Liver (tissue), 9 donors: Measurements from ENCODE around the gene SLC25A1. TPM values are rescaled to one million over a fixed set of nuclear protein-coding genes. Genes with fewer than 3 reads are reported as not detected.

Source experiments
- DNase-seq: peaks from one replicate; pipeline ENCODE4 v3.0.0-alpha.2; 2017; ENCODE audit warnings: low spot score
- H3K27ac ChIP-seq, 2 donors: one replicate each; pipeline ENCODE4 v1.7.0; 2013; ENCODE audit warnings: inconsistent platforms in 2 of 2, low read length in 2 of 2, control low read depth in 1 of 2, low read depth in 1 of 2, mild to moderate bottlenecking in 1 of 2
- H3K27me3 ChIP-seq, 4 donors: one replicate each; pipeline versions ENCODE4 v1.6.1 to v1.7.0; 2013; ENCODE audit warnings: low read length in 3 of 4, inconsistent platforms in 1 of 4, mild to moderate bottlenecking in 1 of 4, moderate library complexity in 1 of 4; ENCODE audit not compliant: control insufficient read depth in 4 of 4, insufficient read depth in 4 of 4
- H3K36me3 ChIP-seq, 4 donors: one replicate each; pipeline versions ENCODE4 v1.6.1 to v1.7.0; 2013; ENCODE audit warnings: low read length in 3 of 4, mild to moderate bottlenecking in 3 of 4, low read depth in 1 of 4, moderate library complexity in 1 of 4; ENCODE audit not compliant: control insufficient read depth in 4 of 4, insufficient read depth in 3 of 4
- H3K4me1 ChIP-seq, 4 donors: one replicate each; pipeline versions ENCODE4 v1.6.1 to v1.7.0; 2013; ENCODE audit warnings: low read length in 3 of 4, mild to moderate bottlenecking in 3 of 4, moderate library complexity in 1 of 4; ENCODE audit not compliant: control insufficient read depth in 4 of 4, insufficient read depth in 4 of 4
- H3K4me3 ChIP-seq, 3 donors: one replicate each; pipeline versions ENCODE4 v1.6.1 to v1.7.0; 2013; ENCODE audit warnings: low read length in 3 of 3, control low read depth in 1 of 3, low read depth in 1 of 3, mild to moderate bottlenecking in 1 of 3
- H3K9ac ChIP-seq, 2 donors: one replicate each; pipeline ENCODE4 v1.7.0; 2013; ENCODE audit warnings: low read length in 2 of 2, mild to moderate bottlenecking in 2 of 2, moderate library complexity in 2 of 2, control low read depth in 1 of 2, low read depth in 1 of 2
- H3K9me3 ChIP-seq, 4 donors: one replicate each; pipeline versions ENCODE4 v1.6.1 to v1.7.0; 2013; ENCODE audit warnings: low read length in 3 of 4; ENCODE audit not compliant: control insufficient read depth in 4 of 4
- ATF3 ChIP-seq: IDR thresholded peaks from 2 replicates; pipeline ENCODE4 v1.6.1; 2016; ENCODE audit warnings: antibody characterized with exemption
- CTCF ChIP-seq: fragments of 150-350 bp; IDR thresholded peaks from 2 replicates; pipeline ENCODE4 v1.5.1; 2017; ENCODE audit warnings: improper control_type of control experiment, low read depth, low read length; ENCODE audit not compliant: missing input control
- EGR1 ChIP-seq, 2 donors: IDR thresholded peaks; 2 replicates each; pipeline ENCODE4 v1.6.1; 2016 to 2018; ENCODE audit warnings: antibody characterized with exemption in 2 of 2, low read depth in 2 of 2
- FOXA1 ChIP-seq: IDR thresholded peaks from 2 replicates; pipeline ENCODE4 v1.6.1; 2016; ENCODE audit warnings: antibody characterized with exemption
- FOXA2 ChIP-seq: IDR thresholded peaks from 2 replicates; pipeline ENCODE4 v1.6.1; 2016; ENCODE audit warnings: antibody characterized with exemption
- GABPA ChIP-seq, 2 donors: IDR thresholded peaks in 1 of 2; conservative IDR thresholded peaks in 1 of 2; 2 replicates each; pipeline ENCODE4 v1.6.1; 2016; ENCODE audit warnings: antibody characterized with exemption in 2 of 2, mild to moderate bottlenecking in 1 of 2, moderate library complexity in 1 of 2
- HNF4A ChIP-seq, 2 donors: conservative IDR thresholded peaks; 2 replicates each; pipeline ENCODE4 v1.6.1; 2016; ENCODE audit warnings: antibody characterized with exemption in 2 of 2, mild to moderate bottlenecking in 2 of 2
- HNF4G ChIP-seq: IDR thresholded peaks from 2 replicates; pipeline ENCODE4 v1.6.1; 2016; ENCODE audit warnings: antibody characterized with exemption
- JUND ChIP-seq, 2 donors: IDR thresholded peaks; 2 replicates each; pipeline ENCODE4 v1.6.1; 2016; ENCODE audit warnings: antibody characterized with exemption in 2 of 2
- MAX ChIP-seq: IDR thresholded peaks from 2 replicates; pipeline ENCODE4 v1.6.1; 2016; ENCODE audit warnings: antibody characterized with exemption
- NR2F2 ChIP-seq: IDR thresholded peaks from 2 replicates; pipeline ENCODE4 v1.6.1; 2016; ENCODE audit warnings: antibody characterized with exemption
- RAD21 ChIP-seq, 2 donors: IDR thresholded peaks; 2 replicates each; pipeline ENCODE4 v1.6.1; 2016; ENCODE audit warnings: antibody characterized with exemption in 2 of 2, mild to moderate bottlenecking in 2 of 2
- REST ChIP-seq: IDR thresholded peaks from 2 replicates; pipeline ENCODE4 v1.6.1; 2016; ENCODE audit warnings: antibody characterized with exemption, mild to moderate bottlenecking
- RXRA ChIP-seq, 2 donors: IDR thresholded peaks; 2 replicates each; pipeline ENCODE4 v1.6.1; 2017 to 2018; ENCODE audit warnings: antibody characterized with exemption in 2 of 2, mild to moderate bottlenecking in 1 of 2
- SP1 ChIP-seq: IDR thresholded peaks from 2 replicates; pipeline ENCODE4 v1.6.1; 2018; ENCODE audit warnings: antibody characterized with exemption, mild to moderate bottlenecking
- TAF1 ChIP-seq: conservative IDR thresholded peaks from 2 replicates; pipeline ENCODE4 v1.6.1; 2016; ENCODE audit warnings: antibody characterized with exemption, mild to moderate bottlenecking
- YY1 ChIP-seq: IDR thresholded peaks from 2 replicates; pipeline ENCODE4 v1.6.1; 2016; ENCODE audit warnings: antibody characterized with exemption, mild to moderate bottlenecking
- ZBTB33 ChIP-seq: IDR thresholded peaks from 2 replicates; pipeline ENCODE4 v1.6.1; 2016; ENCODE audit warnings: antibody characterized with exemption
- WGBS: extraction: QIAGEN DNeasy Blood & Tissue Kit; methylation state at CpG from one replicate; pipeline ENCODE4 v1.1.7; 2013; 5-methylcytosine and 5-hydroxymethylcytosine counted together
- polyA plus RNA-seq, 2 donors: library from polyadenylated mRNA; stranded (reverse) in 1 of 2; unstranded in 1 of 2; fragments of 200-250 nt in 1 of 2; fragments of >200 nt in 1 of 2; fragmentation: Nextera tagmentation in 1 of 2; extraction: Ambion mirVana in 1 of 2; gene quantifications; one replicate each; pipeline versions ENCODE4 v1.2.1 to v1.2.3, GENCODE V29; 2013 to 2015
- total RNA-seq, 2 donors: library from RNA; depleted of rRNA; stranded (reverse); fragments of >200 nt; gene quantifications; one replicate each; pipeline ENCODE4 v1.2.3, GENCODE V29; 2014
- donor health status: healthy.
- donor health status: healthy.
- donor health status: healthy.
- donor health status: healthy.
- donor health status: healthy.

The SLC25A1 gene
- total and polyA plus RNA-seq, 4 donors = 59.5 to 78.3 (median 73.9) TPM

GRCh38 chr22:19128009-19128401 lies 50.5 kb downstream of the SLC25A1 start:
- TF ChIP-seq RAD21 (IDR thresholded peaks at IDR 0.05) (no peak), ATF3 (no peak), MAX (no peak), EGR1 (IDR thresholded peaks at IDR 0.05; ENCODE audit: low read depth in 2 of 2) (no peak), RXRA (IDR thresholded peaks at IDR 0.05) (no peak), FOXA1 (no peak), YY1 (no peak), ZBTB33 (no peak), HNF4A (conservative IDR thresholded peaks at IDR 0.05) (no peak), HNF4G (no peak), GABPA (IDR thresholded peaks at IDR 0.05 in 1 of 2, conservative IDR thresholded peaks at IDR 0.05 in 1 of 2) (no peak), SP1 (no peak), NR2F2 (no peak), JUND (IDR thresholded peaks at IDR 0.05) (no peak), TAF1 (no peak), REST (no peak), FOXA2 (no peak), CTCF (no peak)
- no peaks in the 10 kb centered on the region for H3K9me3 ChIP-seq
- WGBS = 92% methylated on average over 7 of the region's 7 CpGs
- H3K4me3 ChIP-seq = no peak overlapping the region
- no peak overlapping the region for H3K27ac ChIP-seq
- DNase-seq = no peak
- no peaks in the 10 kb centered on the region for H3K27me3 ChIP-seq
- no peak overlapping the region for H3K9ac ChIP-seq
- H3K36me3 ChIP-seq = peaks cover 0 to 5% (median 1%) of the 10 kb centered on the region in 4 donors
- H3K4me1 ChIP-seq = peaks cover 0 to 2% (median under 1%) of the 10 kb centered on the region in 4 donors
